GM19463 (cell line): ENCODE results near the gene NFKB1.

Experiments
- ATAC-seq: cut with Tn5 transposase; IDR thresholded peaks from one replicate; pipeline ENCODE4 v1.9.1; 2021; ENCODE audit warnings: mild to moderate bottlenecking, moderate library complexity; ENCODE audit not compliant: unreplicated experiment

Gene NFKB1

DNA sequence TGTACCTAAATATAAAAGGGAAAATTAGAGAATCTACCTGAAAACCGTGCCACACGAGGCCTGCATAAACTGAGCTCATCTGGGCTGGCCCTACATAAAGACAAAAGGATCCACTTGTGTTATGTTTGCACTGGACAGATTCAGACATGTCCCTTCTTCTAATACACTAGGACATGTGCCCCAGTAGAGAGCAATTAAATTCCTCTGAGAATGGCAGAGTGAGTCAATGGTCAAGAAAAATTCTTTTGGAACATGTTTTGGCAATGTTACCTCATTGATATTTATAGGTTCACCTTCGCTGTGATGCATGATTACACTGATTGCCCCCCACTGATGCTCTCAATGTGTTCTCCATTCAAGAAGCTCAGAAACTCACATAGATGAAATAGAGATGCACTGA, 164.4 kb downstream of the NFKB1 start:
- ATAC-seq = no peak
